Upper lobe of right lung (tissue), 1 donor: ENCODE data around the gene ARID1B. TPM values are rescaled to one million over a fixed set of nuclear protein-coding genes. Genes with fewer than 3 reads are reported as not detected.

Experiments used
- ATAC-seq: fragments of 200-7000 bp; cut with Tn5 transposase; one replicate; pipeline ENCODE4 v1.9.1; 2020; ENCODE audit warnings: mild to moderate bottlenecking, moderate library complexity
- DNase-seq: peaks from one replicate; pipeline ENCODE4 v3.0.0-alpha.2; 2020
- H3K27ac ChIP-seq: fragments of 200-600 bp; one replicate; pipeline ENCODE4 v1.8.0; 2022
- H3K27me3 ChIP-seq: fragments of 200-600 bp; one replicate; pipeline ENCODE4 v1.8.0; 2022; ENCODE audit warnings: mild to moderate bottlenecking
- H3K36me3 ChIP-seq: fragments of 200-600 bp; one replicate; pipeline ENCODE4 v1.8.0; 2022
- H3K4me1 ChIP-seq: fragments of 200-600 bp; one replicate; pipeline ENCODE4 v1.8.0; 2022
- H3K4me3 ChIP-seq: fragments of 200-600 bp; one replicate; pipeline ENCODE4 v1.8.0; 2022; ENCODE audit warnings: mild to moderate bottlenecking
- H3K9me3 ChIP-seq: fragments of 200-600 bp; one replicate; pipeline ENCODE4 v1.8.0; 2022
- CTCF ChIP-seq: fragments of 200-600 bp; IDR thresholded peaks from one replicate; pipeline ENCODE4 v1.8.0; 2022; ENCODE audit warnings: antibody characterized with exemption
- intact Hi-C: fragments of 100-400 bp; cut with DNase I; formaldehyde crosslinking; loops from one replicate; pipeline ENCODE4 v1.11.0; 2022
- total RNA-seq: library from RNA; stranded (reverse); fragmentation: NEBNext Ultra II Directional; extraction: Animal tissue kit (Norgen Biotek cat#: 25700); gene quantifications from one replicate; pipeline ENCODE4 v1.2.1, GENCODE V29; 2021
- donor health status: DM: no; HTN: yes; CAD: no; lungs with severe emphysema.

The ARID1B gene
- total RNA-seq, 1 donor from 2014 or later, result 80.4 TPM

GRCh38 chr6:156828280-156828703 is 51.1 kb downstream of the ARID1B start:
- H3K27ac ChIP-seq, result peak overlapping the region; percentile 38
- no peak overlapping the region for H3K4me3 ChIP-seq
- no peak for DNase-seq
- peaks cover 6% of the 10 kb centered on the region for H3K36me3 ChIP-seq
- H3K27me3 ChIP-seq, result no peaks in the 10 kb centered on the region
- intact Hi-C loops, result no loop called here
- ATAC-seq, result peak; percentile 70
- H3K9me3 ChIP-seq, result no peaks in the 10 kb centered on the region
- no peak for TF ChIP-seq CTCF
- peaks cover 55% of the 10 kb centered on the region for H3K4me1 ChIP-seq

- no peak overlapping the region for H3K4me3 ChIP-seq
- no peaks in the 10 kb centered on the region for H3K27me3 ChIP-seq
- no peak for ATAC-seq
- H3K36me3 ChIP-seq, result peaks cover 6% of the 10 kb centered on the region
- intact Hi-C loops, result no loop called here
- peaks cover 57% of the 10 kb centered on the region for H3K4me1 ChIP-seq
- no peak overlapping the region for H3K27ac ChIP-seq
- DNase-seq, result no peak
- no peak for TF ChIP-seq CTCF
- H3K9me3 ChIP-seq, result no peaks in the 10 kb centered on the region
Measured at GRCh38 chr6:156830126-156830525, 52.9 kb downstream of the ARID1B start.

- Histone ChIP-seq H3K27ac (peak overlapping the region; percentile 53), H3K27me3 (no peaks in the 10 kb centered on the region), H3K36me3 (peaks cover 14% of the 10 kb centered on the region), H3K4me1 (peaks cover 38% of the 10 kb centered on the region), H3K4me3 (no peak overlapping the region), H3K9me3 (no peaks in the 10 kb centered on the region)
- ATAC-seq (peak; percentile 33), DNase-seq (no peak)
- TF ChIP-seq CTCF, result no peak
- intact Hi-C loops, result no loop called here
Measured at GRCh38 chr6:156832231-156832647, 55.1 kb downstream of the ARID1B start.

- peaks cover 35% of the 10 kb centered on the region for H3K4me1 ChIP-seq
- H3K27me3 ChIP-seq, result no peaks in the 10 kb centered on the region
- no peak for TF ChIP-seq CTCF
- DNase-seq (no peak), ATAC-seq (no peak)
- no peak overlapping the region for H3K4me3 ChIP-seq
- H3K9me3 ChIP-seq, result no peaks in the 10 kb centered on the region
- intact Hi-C loops, result no loop called here
- H3K36me3 ChIP-seq, result peaks cover 14% of the 10 kb centered on the region
- H3K27ac ChIP-seq, result peak overlapping the region; percentile 53
Measured at GRCh38 chr6:156832669-156833068, 55.5 kb downstream of the ARID1B start.

- Histone ChIP-seq H3K27me3 (no peaks in the 10 kb centered on the region), H3K36me3 (peaks cover 14% of the 10 kb centered on the region), H3K4me3 (no peak overlapping the region), H3K27ac (no peak overlapping the region), H3K9me3 (no peaks in the 10 kb centered on the region), H3K4me1 (peaks cover 25% of the 10 kb centered on the region)
- DNase-seq, result no peak
- ATAC-seq, result no peak
- intact Hi-C loops, result no loop called here
- TF ChIP-seq CTCF, result no peak
Measured at GRCh38 chr6:156833755-156834154, 56.6 kb downstream of the ARID1B start.

- peaks cover 8% of the 10 kb centered on the region for H3K36me3 ChIP-seq
- intact Hi-C loops, result no loop called here
- no peak overlapping the region for H3K4me3 ChIP-seq
- H3K4me1 ChIP-seq, result peaks cover 27% of the 10 kb centered on the region
- DNase-seq, result no peak
- H3K9me3 ChIP-seq, result no peaks in the 10 kb centered on the region
- no peak overlapping the region for H3K27ac ChIP-seq
- no peak for ATAC-seq
- no peak for TF ChIP-seq CTCF
- H3K27me3 ChIP-seq, result no peaks in the 10 kb centered on the region
Measured at GRCh38 chr6:156839129-156839528, 62.0 kb downstream of the ARID1B start.
